ENCODE measurements around the gene GRIP1.

GRIP1 gene

GRCh38 chr12:66693901-66694513 is 15.1 kb upstream of the GRIP1 start:
- peak; percentile 84 for DNase-seq

- DNase-seq = no peak
Measured at GRCh38 chr12:66692986-66693385, 14.1 kb upstream of the GRIP1 start.

- peak; percentile 81 for DNase-seq
Measured at GRCh38 chr12:66692170-66692569, 13.3 kb upstream of the GRIP1 start.

GRCh38 chr12:66688846-66689439 is 10.1 kb upstream of the GRIP1 start:
- peak; percentile 28 for DNase-seq

- DNase-seq = no peak
Measured at GRCh38 chr12:66684222-66684621, 5.3 kb upstream of the GRIP1 start.

GRCh38 chr12:66683822-66684221 is 4.9 kb upstream of the GRIP1 start:
- no peak for DNase-seq

- DNase-seq = peak; percentile 15
Measured at GRCh38 chr12:66683073-66683472, 4.2 kb upstream of the GRIP1 start.

- DNase-seq = no peak
Measured at GRCh38 chr12:66679461-66680084, 697 bp upstream of the GRIP1 start.

- no peak for DNase-seq
Measured at GRCh38 chr12:66676241-66676640, 2.6 kb downstream of the GRIP1 start.

- DNase-seq = no peak
Measured at GRCh38 chr12:66674495-66675122, 4.3 kb downstream of the GRIP1 start.

- no peak for DNase-seq
Measured at GRCh38 chr12:66669541-66669940, 9.3 kb downstream of the GRIP1 start.

GRCh38 chr12:66668311-66668710 is 10.6 kb downstream of the GRIP1 start:
- DNase-seq = no peak

GRCh38 chr12:66667906-66668305 is 11.0 kb downstream of the GRIP1 start:
- no peak for DNase-seq

- no peak for DNase-seq
Measured at GRCh38 chr12:66666481-66666880, 12.4 kb downstream of the GRIP1 start.

GRCh38 chr12:66665435-66665985 is 13.4 kb downstream of the GRIP1 start:
- DNase-seq = no peak

- no peak for DNase-seq
Measured at GRCh38 chr12:66664076-66664475, 14.8 kb downstream of the GRIP1 start.

GRCh38 chr12:66663611-66664010 is 15.3 kb downstream of the GRIP1 start:
- no peak for DNase-seq

GRCh38 chr12:66662729-66663128 is 16.1 kb downstream of the GRIP1 start:
- peak; percentile 16 for DNase-seq

- DNase-seq = peak; percentile 15
Measured at GRCh38 chr12:66662179-66662578, 16.7 kb downstream of the GRIP1 start.

GRCh38 chr12:66661357-66661756 is 17.5 kb downstream of the GRIP1 start:
- DNase-seq = no peak

- DNase-seq = no peak
Measured at GRCh38 chr12:66653796-66654195, 25.1 kb downstream of the GRIP1 start.

GRCh38 chr12:66648033-66648735 is 30.7 kb downstream of the GRIP1 start:
- no peak for DNase-seq

GRCh38 chr12:66647034-66647691 is 31.7 kb downstream of the GRIP1 start:
- no peak for DNase-seq
